ENCODE data around the gene BACH2. TPM values are rescaled to one million over a fixed set of nuclear protein-coding genes. Genes with fewer than 3 reads are reported as not detected.
"Not testable (repeated sequence)": the region's sequence is repeated elsewhere in the genome, so short reads cannot be mapped to it uniquely, and the experiment has no call there.

The BACH2 gene
- polyA plus RNA-seq, 4 donors = 9.7 to 12.2 (median 10.3) TPM

DNA sequence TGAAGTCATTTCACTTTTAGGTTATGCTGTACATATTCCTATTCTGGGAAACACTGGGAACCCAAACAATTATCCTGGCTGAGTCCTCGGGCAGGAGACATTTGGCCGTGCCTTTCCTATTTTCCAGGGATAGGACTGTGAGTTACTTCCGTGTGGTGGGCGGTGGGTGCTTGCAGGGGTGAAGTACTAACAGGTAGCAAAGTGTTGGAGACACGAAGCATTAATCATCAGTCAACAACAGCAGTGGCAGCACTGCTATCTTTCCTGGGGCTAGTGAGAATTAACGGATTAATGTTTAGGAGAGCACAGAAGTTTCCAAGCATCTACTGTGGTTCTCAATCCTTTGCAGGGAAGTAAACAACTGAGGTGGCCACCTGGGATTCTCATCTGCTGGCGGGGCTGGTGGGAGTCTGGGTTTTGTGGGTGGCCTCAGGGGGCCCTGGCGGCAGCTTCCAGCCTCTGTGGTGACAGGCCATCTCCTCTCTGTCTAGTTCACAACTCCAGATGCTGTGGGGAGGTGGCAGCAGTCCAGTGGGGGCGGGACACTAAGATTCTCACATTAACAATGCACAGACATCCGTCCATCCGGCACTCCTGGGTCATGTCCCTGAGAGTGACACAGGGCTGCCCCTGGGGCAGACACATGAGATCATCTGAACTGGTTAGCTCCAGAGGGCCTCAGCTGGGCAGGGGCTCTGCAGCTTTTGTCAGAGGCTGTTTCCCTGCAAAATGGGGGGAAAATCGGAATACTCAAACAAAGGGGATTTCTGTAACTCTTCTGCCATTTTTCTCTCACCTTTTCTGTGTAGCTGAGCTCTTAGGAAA is 311.5 kb downstream of the BACH2 start:
- DNase-seq (ENCODE audit: low read depth in 4 of 4, low spot score in 3 of 4) = peak in 1 of 4 donors; percentile 39

DNA sequence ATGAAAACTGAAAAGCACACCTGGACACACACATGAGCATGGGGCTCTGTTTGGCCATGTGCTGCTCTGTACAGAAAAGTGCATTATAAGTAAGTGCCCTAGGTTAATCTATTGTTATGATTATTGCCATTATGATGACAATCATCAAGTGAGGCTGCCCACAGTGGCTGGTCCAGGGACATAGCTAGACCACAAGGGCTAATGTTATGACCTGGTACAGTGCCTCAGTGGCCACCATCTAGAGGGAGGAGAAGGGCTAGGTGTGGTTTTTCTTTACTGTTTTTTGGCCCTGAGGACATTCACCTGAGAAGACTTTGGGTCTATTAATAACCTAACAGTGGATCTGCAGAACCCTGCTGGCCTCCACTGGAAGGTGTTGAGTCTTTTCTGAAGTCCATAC is 316.3 kb downstream of the BACH2 start:
- DNase-seq (ENCODE audit: low read depth in 4 of 4, low spot score in 3 of 4) = no peak

DNA sequence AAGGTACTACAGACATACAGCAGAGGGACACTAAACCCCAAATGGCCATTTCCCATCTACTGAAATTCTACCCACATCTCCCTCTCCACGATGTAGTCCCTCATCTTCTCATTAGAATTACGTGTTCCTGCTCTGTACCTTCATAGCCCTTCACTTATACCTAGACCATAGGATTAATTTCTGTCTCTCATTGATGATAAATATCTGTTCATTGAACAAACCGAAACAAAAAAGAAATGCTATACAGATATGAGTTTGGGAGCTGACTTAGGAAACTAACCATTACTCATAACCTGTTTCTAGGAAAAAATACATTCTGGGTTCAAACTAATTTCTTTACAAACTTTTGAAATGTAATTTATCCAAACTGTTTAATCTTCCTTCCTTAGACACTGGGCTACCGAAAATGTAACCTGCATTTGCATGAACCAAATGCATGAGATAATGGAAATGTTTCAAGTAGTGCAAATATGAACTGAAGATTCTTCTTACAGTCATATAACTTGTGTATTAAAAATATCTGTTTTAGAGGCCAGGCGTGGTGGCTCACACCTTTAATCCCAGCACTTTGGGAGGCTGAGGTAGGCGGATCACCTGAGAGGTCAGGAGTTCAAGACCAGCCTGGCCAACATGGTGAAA is 317.0 kb downstream of the BACH2 start:
- no peak for DNase-seq (ENCODE audit: low read depth in 4 of 4, low spot score in 3 of 4)

DNA sequence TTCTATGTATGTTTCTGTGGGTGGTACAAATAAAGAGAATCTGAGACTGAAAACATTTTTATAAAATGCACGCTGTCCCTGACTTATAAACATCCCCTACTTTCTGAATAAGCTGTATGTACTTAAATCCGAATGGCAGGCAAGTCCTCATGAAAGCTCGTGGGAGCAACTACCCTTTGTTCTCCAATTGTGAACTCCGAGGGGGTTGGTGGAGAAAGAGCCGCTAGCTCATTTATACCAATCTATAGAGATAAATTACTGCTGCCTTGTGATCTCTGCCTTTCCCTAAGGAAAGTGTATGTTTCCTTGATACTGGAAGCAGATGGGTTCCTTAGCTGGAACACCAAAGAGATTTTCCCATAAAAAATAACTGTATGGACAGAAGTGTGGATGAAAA is 317.9 kb downstream of the BACH2 start:
- DNase-seq (ENCODE audit: low read depth in 4 of 4, low spot score in 3 of 4) = no peak

DNA sequence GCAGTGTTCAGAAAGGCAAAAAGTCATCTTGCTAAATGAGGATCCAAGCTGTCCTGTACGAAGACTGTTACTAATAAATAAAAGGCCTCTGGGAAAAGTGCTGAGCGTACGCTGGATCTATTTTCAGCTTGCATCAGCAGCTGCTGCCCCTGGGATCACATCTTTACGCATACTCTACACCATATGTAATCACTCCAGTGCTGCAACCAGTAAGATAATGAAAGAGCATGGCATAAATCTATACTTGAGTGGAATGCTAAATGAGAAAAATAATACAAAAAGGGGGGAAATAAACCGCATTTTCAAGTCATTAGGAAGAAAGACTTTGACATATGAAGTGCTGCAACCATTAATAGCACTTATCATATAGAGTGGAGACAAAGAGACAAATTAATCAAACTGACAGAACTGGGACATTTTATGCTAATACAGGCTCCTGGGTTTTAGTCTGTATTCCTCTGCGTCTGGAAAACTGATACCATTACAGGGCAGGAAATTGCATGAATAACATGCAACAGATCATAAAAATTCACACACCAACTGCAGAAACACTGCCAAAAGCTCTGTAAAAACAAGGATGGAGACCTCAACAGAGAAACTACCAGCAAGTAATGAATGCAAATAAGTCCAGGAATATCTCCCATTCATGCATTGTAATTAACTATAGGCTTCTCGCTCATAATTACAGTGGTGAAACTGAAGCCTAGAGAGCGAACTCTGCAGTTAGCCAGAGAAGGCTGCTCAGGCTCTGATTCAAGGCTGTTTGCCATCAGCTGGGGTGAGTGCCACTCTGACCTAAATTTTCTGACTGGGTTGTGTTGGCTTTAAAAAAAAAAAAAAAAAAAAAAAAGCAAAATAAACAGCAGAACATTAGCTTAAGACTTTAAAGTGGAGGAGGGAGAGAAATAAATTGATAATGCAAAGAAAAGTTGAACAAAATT is 318.6 kb downstream of the BACH2 start:
- DNase-seq (ENCODE audit: low read depth in 4 of 4, low spot score in 3 of 4) = peak; percentile 56 to 76 (median 62)

DNA sequence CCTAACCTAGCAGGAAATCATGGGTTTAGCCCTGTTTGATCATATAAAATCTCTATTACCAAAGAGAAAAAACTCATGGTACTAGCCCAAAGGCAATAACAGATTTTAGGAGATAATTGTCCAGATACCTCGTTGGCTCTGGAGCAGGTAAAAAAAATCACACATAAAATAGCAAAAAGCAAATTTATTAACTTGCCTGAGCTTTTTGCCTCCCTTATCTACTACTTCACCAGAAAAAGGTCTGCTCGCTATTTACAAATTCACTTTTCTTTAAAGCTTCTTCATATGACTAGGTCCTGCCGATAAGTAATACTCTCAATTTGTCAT is 320.0 kb downstream of the BACH2 start:
- no peak for DNase-seq (ENCODE audit: low read depth in 4 of 4, low spot score in 3 of 4)

DNA sequence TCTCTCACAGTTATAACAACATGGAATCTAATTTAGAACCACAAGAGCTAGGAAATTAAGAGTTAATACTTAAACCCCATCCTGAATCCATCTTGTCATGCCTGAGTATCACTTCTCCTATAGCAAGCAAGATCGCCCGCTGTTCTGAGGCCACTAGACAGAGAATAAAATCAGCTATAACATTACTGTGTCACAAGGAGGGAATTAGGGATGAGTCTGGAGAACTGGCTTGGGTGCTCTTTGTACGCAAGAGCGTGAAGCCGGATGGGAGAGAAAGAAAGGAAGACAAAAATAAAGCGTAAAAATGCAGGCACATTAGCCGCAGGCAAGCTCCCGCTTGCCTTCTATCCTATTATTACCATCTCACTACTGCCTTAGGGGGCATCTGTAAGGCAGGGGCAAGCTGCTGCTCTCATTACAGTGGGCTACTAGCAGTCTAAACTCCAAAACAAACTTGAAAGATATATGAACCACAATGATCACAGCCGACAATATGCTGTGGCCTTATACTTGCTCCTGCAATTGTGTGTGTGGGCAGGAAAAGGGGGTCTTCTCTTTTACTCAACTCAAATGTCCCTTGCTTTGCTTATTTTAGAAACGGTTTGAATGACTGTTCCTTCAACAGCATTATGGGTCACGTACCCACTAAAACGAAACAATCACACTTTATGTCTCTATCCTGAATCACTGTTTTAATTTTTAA is 320.5 kb downstream of the BACH2 start:
- DNase-seq (ENCODE audit: low read depth in 4 of 4, low spot score in 3 of 4) = no peak

DNA sequence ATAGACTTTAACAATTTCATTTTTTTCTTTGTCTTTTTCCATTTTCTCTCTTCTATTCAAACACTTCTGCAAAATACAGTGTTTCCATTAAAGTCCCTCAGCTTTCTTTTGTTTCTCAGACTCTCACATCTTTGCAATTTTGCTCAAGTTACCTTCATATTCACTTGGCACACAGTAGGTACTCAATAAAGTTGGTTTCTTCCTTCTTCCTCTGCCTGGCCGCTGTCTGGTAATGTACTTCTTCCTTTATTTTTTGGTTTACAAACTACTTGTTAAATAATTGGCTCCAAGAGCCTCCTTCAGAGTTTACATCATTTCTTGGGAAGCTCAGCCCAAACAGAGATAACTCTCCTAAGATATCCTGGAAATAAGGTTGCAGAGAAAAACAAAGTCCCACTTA is 321.3 kb downstream of the BACH2 start:
- no peak for DNase-seq (ENCODE audit: low read depth in 4 of 4, low spot score in 3 of 4)

DNA sequence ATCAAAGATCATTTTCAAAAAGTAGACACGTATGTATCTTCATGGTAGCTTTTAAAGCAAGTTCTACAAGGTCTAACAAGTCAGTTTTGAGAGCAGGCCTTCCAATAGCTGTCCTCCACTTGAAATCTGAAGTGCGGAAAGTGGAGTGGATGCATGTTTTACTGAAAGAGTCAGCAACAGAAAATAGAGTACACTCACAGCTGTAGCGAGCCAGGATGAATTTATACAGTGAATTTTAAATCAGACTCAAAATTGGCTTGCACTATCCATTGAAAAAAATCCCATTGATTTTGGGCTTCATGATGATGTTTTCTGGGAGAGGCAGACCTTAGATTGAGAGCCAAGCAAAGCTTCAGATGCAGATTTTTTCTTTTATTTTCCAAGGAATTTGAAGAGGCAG is 321.8 kb downstream of the BACH2 start:
- no peak for DNase-seq (ENCODE audit: low read depth in 4 of 4, low spot score in 3 of 4)

DNA sequence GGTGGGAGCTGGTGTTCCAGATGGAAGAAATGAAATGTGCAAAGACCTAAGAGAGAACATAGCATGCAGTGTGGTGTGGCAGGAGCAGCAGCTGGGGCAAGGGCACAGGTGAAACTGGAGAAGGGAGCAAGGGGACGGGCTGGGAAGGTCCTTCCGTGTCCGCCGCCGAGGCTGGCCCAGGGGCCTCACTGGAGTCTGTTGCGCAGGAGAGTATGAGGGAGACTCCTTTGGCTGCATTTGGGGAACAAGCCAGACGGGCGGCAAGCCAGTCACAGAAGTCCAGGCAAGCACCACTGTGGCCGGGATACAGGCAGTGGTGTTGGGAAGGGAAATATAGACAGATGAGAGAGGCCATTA is 324.6 kb downstream of the BACH2 start:
- no peak for DNase-seq (ENCODE audit: low read depth in 4 of 4, low spot score in 3 of 4)

DNA sequence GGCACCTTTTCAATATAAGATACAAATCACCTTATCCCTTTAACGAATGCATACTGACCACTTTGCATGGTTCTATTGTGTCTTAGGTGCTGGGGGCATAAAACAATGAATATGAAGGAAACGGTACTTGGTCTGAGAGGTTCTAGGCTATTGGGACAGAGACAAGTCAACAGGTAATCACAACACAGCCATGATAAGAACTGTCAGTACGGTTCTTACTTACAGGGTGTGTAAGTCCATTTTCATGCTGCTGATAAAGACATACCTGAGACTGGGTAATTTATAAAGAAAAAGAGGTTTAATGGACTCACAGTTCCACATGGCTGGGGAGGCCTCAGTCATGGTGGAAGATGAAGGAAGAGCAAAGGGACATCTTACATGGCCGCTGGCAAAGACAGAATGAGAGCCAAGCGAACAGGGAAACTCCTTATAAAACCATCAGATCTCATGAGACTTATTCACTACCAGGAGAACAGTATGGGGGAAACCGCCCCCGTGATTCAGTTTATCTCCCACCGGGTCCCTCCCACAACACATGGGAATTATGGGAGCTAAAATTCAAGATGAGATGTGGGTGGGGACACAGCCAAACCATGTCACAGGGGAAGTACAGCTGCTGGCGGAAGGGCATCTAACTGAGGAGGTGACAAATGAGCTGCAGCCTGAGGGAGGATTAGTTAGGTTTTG is 325.2 kb downstream of the BACH2 start:
- DNase-seq (ENCODE audit: low read depth in 4 of 4, low spot score in 3 of 4) = not testable (repeated sequence)

DNA sequence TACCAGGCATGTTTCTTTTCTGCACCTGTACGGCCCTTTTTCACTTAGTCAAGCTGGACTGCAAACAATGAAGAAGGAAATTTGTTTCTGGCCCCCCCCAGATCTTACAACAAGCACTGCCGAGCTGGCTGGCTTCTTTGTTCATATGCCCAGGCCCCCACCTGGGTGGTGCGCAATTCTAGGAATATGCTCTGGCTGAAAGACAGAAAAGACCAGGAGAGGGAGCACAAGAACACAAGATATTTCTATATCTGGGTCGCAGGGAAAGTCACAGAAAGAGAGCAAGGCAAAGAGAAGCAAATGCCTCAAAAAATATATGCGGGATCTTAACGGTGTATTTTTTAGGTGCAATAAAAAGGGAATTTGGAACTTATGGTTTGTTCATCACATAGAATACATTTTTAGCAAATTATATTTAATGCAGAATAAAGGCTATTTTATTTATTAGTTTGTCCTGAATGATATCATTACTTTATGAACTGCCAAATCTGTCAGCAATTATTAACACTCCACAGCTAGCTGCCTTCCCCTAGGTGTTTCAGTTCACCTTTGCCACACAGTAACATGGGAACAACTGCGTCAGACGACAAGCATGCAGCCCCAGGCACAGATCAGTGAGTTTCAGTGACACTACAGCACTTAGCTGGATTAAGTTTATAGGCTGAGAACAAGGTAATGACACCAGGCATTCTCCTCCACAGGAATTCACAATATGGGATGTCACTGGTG is 325.9 kb downstream of the BACH2 start:
- peak in 1 of 4 donors; percentile 61 for DNase-seq (ENCODE audit: low read depth in 4 of 4, low spot score in 3 of 4)

DNA sequence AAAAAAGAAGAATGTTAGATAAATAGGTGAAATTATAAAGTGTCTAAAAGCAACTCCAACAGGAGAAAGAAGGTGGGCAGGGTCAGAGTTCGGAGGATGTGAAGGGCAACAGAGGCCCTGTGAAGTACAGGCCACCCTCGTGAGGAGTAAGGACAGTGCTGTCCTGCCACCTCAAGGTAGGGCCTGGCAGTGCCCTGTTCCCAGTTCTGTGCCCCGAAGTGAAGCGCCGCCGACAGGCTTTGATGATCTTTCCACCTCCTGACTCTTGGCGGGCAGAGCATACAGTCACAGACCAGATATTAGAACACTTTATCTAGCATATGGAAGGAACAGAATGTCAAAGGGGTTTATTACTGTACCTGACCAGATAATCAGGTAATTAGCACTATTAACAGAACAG is 326.6 kb downstream of the BACH2 start:
- DNase-seq (ENCODE audit: low read depth in 4 of 4, low spot score in 3 of 4) = no peak

DNA sequence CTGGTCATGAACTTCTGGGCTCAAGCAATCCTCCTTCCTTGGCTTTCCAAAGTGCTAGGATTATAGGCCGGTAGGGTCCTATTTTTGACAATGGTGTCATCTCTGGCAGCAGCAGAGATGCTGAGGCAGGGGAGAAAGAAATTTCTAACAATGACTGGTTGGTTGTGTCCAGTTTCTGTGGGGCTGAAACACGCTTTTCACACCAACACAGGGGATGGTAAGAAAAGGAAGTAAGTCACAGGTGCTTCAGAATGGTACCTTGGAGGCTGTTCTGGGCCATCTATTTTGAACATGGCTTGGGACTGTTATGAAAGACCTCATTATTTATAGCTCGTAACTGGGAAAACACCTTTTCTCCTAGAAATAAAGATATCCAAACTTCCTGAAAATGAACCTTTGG is 329.7 kb downstream of the BACH2 start:
- DNase-seq (ENCODE audit: low read depth in 4 of 4, low spot score in 3 of 4) = no peak

DNA sequence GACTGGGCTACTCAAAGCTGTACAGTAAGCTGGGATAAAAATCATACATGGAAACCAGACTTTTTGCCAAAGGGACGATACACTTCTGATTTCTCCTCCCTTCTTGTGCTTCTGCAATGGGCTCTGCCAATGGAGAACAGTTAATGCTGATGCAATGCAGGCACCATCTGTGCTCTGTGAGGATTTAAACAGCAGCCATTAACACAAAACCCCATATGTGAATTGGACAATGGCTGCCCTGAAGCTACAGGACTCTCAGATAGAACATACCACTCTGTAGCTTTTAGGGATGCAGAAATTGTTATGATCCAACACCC is 330.5 kb downstream of the BACH2 start:
- DNase-seq (ENCODE audit: low read depth in 4 of 4, low spot score in 3 of 4) = no peak

DNA sequence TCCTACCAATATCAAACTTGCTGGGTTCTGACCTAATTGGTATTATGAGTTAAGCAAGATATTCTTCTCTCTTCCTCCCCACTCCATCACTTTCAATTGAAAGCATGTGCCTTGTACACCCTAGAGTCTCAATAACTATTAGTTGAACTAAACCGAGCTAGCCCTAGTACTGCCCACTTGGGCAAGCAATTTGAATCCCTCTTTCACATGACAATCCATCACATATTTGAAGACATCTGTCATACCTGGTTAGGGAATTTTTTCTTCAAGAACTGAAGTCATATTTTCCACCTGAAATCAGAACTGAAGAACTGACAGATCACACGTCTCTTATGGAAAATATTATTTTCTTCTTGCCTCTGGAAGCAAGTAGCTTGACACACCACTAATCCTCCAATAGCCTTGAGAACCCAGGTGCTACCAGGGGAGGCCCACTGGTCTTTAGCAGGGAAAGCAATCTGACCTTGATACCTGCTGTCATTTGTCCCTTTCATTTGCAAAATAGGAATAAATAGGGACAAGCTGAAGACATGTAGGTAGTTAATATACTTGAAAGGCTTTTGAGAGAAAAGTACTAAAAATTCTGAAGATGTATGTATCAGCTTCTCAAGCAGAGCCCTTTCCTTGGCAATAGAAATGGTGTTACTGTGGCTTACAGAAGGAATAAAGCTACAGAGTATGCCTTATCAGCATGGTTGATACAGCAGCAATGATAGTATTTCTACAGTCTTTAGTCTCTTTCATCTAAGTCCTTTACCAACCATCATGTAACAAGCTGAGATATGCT is 331.0 kb downstream of the BACH2 start:
- DNase-seq (ENCODE audit: low read depth in 4 of 4, low spot score in 3 of 4) = no peak

DNA sequence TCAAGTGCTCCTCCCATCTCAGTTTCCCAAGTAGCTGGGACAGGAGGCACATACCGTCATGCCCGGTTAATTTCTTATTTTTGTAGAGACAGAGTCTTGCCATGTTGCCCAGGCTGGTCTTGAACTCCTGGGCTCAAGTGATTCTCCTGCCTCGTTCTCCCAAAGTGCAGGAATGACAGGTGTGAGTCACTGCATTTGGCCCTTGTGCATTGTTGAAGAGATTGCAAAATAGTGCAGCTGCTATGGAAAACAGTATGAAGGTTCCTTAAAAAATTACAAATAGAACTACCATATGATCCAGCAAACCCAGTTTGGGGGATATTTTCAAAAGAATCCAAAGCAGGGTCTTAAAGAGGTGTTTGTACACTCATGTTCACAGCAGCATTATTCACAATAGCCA is 333.3 kb downstream of the BACH2 start:
- DNase-seq (ENCODE audit: low read depth in 4 of 4, low spot score in 3 of 4) = no peak

DNA sequence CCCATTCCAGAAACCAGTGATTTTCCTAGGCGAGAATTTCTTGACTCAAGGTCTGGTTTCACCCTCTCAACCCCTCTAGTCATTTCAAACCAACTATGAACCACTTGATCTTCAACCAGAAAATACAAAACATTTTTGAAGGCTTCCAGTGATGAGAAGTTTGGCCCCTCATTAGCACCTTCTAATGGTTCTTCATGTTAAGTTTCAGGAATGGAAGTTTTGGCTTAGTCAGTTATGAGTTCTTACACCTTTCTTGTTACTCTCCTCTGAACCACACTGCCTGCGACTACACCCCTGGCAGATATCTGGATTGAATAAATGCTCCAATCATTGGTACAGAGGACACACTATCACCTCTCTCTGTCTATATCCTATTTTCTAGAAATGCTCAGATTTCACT is 335.2 kb downstream of the BACH2 start:
- no peak for DNase-seq (ENCODE audit: low read depth in 4 of 4, low spot score in 3 of 4)

DNA sequence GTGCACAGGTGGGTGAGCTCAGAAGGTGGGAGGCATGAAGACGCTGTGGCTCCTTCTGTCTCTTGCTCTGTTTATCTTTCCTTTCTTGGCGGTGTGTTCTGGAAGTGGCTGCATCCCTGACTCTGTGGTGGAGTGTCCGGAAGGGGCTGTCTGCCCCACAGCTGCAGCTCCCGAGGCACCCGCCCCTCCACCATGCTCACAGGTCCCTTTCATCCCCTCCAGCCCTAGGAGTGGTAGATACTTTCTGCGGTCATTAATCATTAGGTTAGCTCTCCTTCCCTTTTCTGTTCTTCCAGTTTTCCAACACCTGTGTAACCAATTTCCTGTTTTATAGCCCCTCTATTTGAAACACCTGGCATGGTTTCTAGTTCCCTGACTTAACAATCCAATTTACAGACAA is 336.8 kb downstream of the BACH2 start:
- no peak for DNase-seq (ENCODE audit: low read depth in 4 of 4, low spot score in 3 of 4)

Measured in right renal pelvis (tissue), 4 donors.